Measurements from ENCODE around the gene ASCL4. TPM values are rescaled to one million over a fixed set of nuclear protein-coding genes. Genes with fewer than 3 reads are reported as not detected.

The ASCL4 gene
- total RNA-seq, 1 experiment from 2014 or later = not detected

DNA sequence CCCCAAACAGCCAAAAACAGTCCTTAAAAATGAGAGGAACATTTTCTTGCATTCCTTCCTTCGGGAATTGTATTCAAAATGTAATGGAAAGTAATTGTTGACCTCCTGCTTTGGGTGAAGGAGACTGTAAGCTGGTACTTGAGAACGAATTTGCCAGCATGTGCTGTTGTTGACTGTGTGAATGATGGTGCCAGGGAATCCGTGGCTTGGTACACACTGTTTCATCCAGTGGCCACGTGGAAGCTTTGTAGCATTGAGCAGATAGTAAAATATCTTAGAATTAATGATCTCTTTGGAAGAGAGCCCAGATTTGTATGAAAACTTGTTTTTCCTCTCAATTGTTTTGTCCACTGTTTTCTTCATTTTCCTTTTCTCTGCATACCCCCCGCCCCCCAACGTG lies 1.7 kb downstream of the ASCL4 start:
- Mint-ChIP-seq H3K27me3 (ENCODE audit: insufficient read depth, unreplicated experiment) (peaks cover 59% of the 10 kb centered on the region), H3K9me3 (ENCODE audit: unreplicated experiment) (no peaks in the 10 kb centered on the region), H3K27ac (ENCODE audit: low read depth, unreplicated experiment) (no peak overlapping the region), H3K4me3 (ENCODE audit: unreplicated experiment) (no peak overlapping the region), H3K4me1 (ENCODE audit: insufficient read depth, unreplicated experiment) (no peaks in the 10 kb centered on the region), H3K36me3 (ENCODE audit: insufficient read depth, unreplicated experiment) (no peaks in the 10 kb centered on the region)
- intact Hi-C loops (cut with micrococcal nuclease) = no loop called here
- TF ChIP-seq, protein P1, sequence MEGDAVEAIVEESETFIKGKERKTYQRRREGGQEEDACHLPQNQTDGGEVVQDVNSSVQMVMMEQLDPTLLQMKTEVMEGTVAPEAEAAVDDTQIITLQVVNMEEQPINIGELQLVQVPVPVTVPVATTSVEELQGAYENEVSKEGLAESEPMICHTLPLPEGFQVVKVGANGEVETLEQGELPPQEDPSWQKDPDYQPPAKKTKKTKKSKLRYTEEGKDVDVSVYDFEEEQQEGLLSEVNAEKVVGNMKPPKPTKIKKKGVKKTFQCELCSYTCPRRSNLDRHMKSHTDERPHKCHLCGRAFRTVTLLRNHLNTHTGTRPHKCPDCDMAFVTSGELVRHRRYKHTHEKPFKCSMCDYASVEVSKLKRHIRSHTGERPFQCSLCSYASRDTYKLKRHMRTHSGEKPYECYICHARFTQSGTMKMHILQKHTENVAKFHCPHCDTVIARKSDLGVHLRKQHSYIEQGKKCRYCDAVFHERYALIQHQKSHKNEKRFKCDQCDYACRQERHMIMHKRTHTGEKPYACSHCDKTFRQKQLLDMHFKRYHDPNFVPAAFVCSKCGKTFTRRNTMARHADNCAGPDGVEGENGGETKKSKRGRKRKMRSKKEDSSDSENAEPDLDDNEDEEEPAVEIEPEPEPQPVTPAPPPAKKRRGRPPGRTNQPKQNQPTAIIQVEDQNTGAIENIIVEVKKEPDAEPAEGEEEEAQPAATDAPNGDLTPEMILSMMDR (IDR thresholded peaks at IDR 0.05; ENCODE audit: unreplicated experiment) = no peak
- CTCF ChIA-PET = no interaction called here
- BruUV-seq (replicated peaks) = no TSS peak
- no peak for DNase-seq (ENCODE audit: unreplicated experiment)
- POLR2A ChIA-PET = no interaction called here

DNA sequence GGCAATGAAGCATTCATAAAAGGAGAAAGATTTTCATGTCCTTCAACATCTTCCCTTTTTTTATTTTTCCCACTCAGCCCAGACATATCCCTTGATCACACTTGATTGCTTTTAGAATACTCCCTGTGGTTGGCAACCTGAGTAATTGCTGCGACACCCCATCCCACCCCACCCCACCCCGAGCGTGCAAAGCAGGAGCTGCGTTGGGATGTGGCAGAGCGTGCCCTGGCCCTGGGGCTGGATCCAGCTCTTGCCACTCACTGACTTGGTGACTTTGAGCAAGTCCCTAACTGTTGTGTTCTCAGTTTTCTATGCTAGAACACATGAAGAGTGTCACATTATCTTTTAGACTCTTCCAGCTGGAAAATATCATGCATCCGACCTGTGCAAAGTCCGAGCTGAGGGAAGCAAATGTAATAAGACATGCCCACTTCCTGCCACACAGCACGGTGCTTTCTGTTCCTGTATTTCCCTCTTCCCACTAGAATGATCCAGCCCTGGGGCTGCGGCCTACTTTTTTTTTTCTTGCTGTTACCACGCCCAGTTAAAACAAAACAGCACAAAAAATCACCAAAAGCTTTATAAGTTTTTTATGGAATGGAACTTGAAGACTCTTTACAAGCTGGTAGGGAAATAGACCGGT lies 4.0 kb downstream of the ASCL4 start:
- Mint-ChIP-seq H3K27ac (ENCODE audit: low read depth, unreplicated experiment) (no peak overlapping the region), H3K4me1 (ENCODE audit: insufficient read depth, unreplicated experiment) (no peaks in the 10 kb centered on the region), H3K27me3 (ENCODE audit: insufficient read depth, unreplicated experiment) (peaks cover 48% of the 10 kb centered on the region), H3K4me3 (ENCODE audit: unreplicated experiment) (no peak overlapping the region), H3K36me3 (ENCODE audit: insufficient read depth, unreplicated experiment) (no peaks in the 10 kb centered on the region), H3K9me3 (ENCODE audit: unreplicated experiment) (no peaks in the 10 kb centered on the region)
- TF ChIP-seq, protein P1 (IDR thresholded peaks at IDR 0.05; ENCODE audit: unreplicated experiment) = no peak
- intact Hi-C loops (cut with micrococcal nuclease) = no loop called here
- DNase-seq (ENCODE audit: unreplicated experiment) = no peak
- ChIA-PET POLR2A (no interaction called here), CTCF (interaction anchor here (0.8 kb wide), 1 partner anchor 10 kb away, joined by 4 read pairs; no protein-coding TSS in a partner anchor)
- BruUV-seq (replicated peaks) = no TSS peak

DNA sequence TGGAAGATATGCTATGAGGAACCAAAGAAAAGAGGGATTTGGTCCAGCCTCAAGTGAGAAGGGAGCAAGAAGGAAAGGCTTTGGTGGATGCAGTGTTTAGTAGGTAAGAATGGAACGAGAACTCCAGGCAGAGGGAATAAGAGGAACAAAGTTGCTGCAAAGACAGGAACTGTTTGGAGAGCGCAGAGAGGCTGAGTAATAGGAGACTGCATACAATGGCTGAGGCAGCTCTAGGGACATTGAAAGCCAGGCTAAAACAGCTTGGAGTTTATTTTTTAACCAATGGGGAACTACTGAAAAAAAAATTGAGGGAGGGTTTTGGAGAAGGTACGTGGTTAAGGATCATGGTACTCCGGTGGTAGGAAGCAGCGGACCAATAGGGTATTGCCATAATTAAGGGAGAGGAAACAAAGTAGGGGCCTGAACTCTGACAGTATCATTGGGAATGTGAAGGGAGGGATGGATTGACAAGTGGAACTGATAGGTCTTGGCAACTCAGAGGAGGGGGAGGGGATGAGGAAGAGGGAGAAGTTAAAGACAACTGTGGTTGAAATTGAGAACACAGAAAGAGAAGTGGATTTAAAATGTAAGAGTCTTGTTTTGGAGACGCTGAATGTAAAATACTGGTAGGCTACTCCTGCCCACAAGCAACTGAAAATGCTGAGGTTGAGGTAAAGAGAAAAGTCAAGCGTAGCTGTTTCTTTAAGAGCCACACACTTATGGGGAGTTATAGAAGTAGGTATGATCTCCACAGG lies 4.8 kb downstream of the ASCL4 start:
- CTCF ChIA-PET = interaction anchor here (0.6 to 0.8 kb wide), 2 partner anchors 8 to 10 kb away, joined by 3 to 4 read pairs; no protein-coding TSS in a partner anchor
- Mint-ChIP-seq H3K4me3 (ENCODE audit: unreplicated experiment) (no peak overlapping the region), H3K27me3 (ENCODE audit: insufficient read depth, unreplicated experiment) (peaks cover 41% of the 10 kb centered on the region)

DNA sequence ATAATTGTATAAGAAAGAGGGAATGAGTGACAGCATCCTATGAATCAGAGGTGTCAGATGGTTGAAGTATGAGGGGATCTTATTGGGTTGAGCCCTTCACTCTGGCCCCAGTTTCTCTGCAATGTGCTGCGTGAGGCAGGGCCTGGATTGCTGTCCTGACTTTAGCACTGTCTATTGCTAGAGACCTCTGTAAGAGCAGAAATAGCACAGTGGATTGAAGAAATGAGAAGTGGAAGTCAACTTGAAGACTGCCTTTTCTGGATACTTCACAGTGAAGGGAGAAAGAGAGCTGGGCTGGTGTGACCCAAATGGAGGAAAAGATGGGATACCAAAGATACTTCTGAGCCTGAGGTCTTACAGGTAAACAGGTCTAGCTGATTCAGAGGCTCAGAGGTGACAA lies 5.8 kb downstream of the ASCL4 start:
- Mint-ChIP-seq H3K4me1 (ENCODE audit: insufficient read depth, unreplicated experiment) (no peaks in the 10 kb centered on the region), H3K36me3 (ENCODE audit: insufficient read depth, unreplicated experiment) (no peaks in the 10 kb centered on the region), H3K4me3 (ENCODE audit: unreplicated experiment) (no peak overlapping the region), H3K27ac (ENCODE audit: low read depth, unreplicated experiment) (no peak overlapping the region), H3K9me3 (ENCODE audit: unreplicated experiment) (no peaks in the 10 kb centered on the region), H3K27me3 (ENCODE audit: insufficient read depth, unreplicated experiment) (peaks cover 32% of the 10 kb centered on the region)
- TF ChIP-seq, protein P1 (IDR thresholded peaks at IDR 0.05; ENCODE audit: unreplicated experiment) = no peak
- CTCF ChIA-PET = no interaction called here
- intact Hi-C loops (cut with micrococcal nuclease) = no loop called here
- no TSS peak for BruUV-seq (replicated peaks)
- POLR2A ChIA-PET = no interaction called here
- DNase-seq (ENCODE audit: unreplicated experiment) = no peak

More for the DNA sequence above, 4.8 kb downstream of the ASCL4 start:
- Mint-ChIP-seq H3K9me3 (ENCODE audit: unreplicated experiment) (no peaks in the 10 kb centered on the region), H3K27ac (ENCODE audit: low read depth, unreplicated experiment) (no peak overlapping the region), H3K4me1 (ENCODE audit: insufficient read depth, unreplicated experiment) (no peaks in the 10 kb centered on the region), H3K36me3 (ENCODE audit: insufficient read depth, unreplicated experiment) (no peaks in the 10 kb centered on the region)
- no TSS peak for BruUV-seq (replicated peaks)
- POLR2A ChIA-PET = no interaction called here
- DNase-seq (ENCODE audit: unreplicated experiment) = no peak
- TF ChIP-seq, protein P1 (IDR thresholded peaks at IDR 0.05; ENCODE audit: unreplicated experiment) = no peak
- intact Hi-C loops (cut with micrococcal nuclease) = no loop called here

Data from MCF 10A (cell line).